Measurements from ENCODE around the gene SS18L1.

GRCh38 chr20:62203378-62204030, 59.9 kb downstream of the SS18L1 start:
- no peak for TF ChIP-seq BHLHE40 (IDR thresholded peaks at IDR 0.05; ENCODE audit: borderline replicate concordance)
- TF ChIP-seq L3MBTL2 (conservative IDR thresholded peaks at IDR 0.05) = no peak
